Naive thymus-derived CD8-positive, alpha-beta T cell (primary cell): Measurements from ENCODE around the gene TSC22D1. TPM values are rescaled to one million over a fixed set of nuclear protein-coding genes. Genes with fewer than 3 reads are reported as not detected.
"Not testable (repeated sequence)": the region's sequence is repeated elsewhere in the genome, so short reads cannot be mapped to it uniquely, and the experiment has no call there.

Experiments
- ATAC-seq, 2 donors: fragments of 150-1000 bp; cut with Tn5 transposase in 1 of 2; sonication (Bioruptor Pico), chemical (Tn5 transposase) in 1 of 2; 1 replicate in 1 of 2; 2 replicates in 1 of 2; pipeline ENCODE4 v1.10.0; 2021; ENCODE audit warnings: mild to moderate bottlenecking in 2 of 2, moderate library complexity in 2 of 2
- POLR2A ChIA-PET: fragments of 350-600 bp; sonication (Branson Sonifier 250); formaldehyde crosslinking; loops from one replicate; lab custom pipeline; 2021; ENCODE audit warnings: antibody characterized with exemption; lab: Charles Lee
- DNase-seq, 10 donors: peaks; one replicate each; pipeline versions ENCODE4 v3.0.0 to v3.0.0-alpha.2; 2020 to 2022
- H3K27ac Mint-ChIP-seq, 10 donors: one replicate each; pipeline ENCODE4 v1.8.0; 2020 to 2022; ENCODE audit warnings: mild to moderate bottlenecking in 10 of 10, mixed read lengths in 10 of 10, moderate library complexity in 4 of 10, inconsistent platforms in 1 of 10
- H3K27me3 Mint-ChIP-seq, 5 donors: one replicate each; pipeline ENCODE4 v1.8.0; 2021 to 2022; ENCODE audit warnings: mixed read lengths in 5 of 5
- H3K36me3 Mint-ChIP-seq, 3 donors: one replicate each; pipeline ENCODE4 v1.8.0; 2020 to 2022; ENCODE audit warnings: mixed read lengths in 3 of 3, mild to moderate bottlenecking in 2 of 3, inconsistent platforms in 1 of 3
- H3K4me1 Mint-ChIP-seq, 4 donors: one replicate each; pipeline ENCODE4 v1.8.0; 2021 to 2022; ENCODE audit warnings: mixed read lengths in 4 of 4
- H3K4me3 Mint-ChIP-seq, 10 donors: one replicate each; pipeline ENCODE4 v1.8.0; 2020 to 2022; ENCODE audit warnings: mild to moderate bottlenecking in 10 of 10, mixed read lengths in 10 of 10, moderate library complexity in 6 of 10, inconsistent platforms in 1 of 10
- H3K9me3 Mint-ChIP-seq, 9 donors: one replicate each; pipeline ENCODE4 v1.8.0; 2020 to 2022; ENCODE audit warnings: mixed read lengths in 9 of 9, mild to moderate bottlenecking in 3 of 9, inconsistent platforms in 1 of 9, moderate library complexity in 1 of 9
- polyA plus RNA-seq, 3 donors: library from polyadenylated mRNA; unstranded; fragments of 300-500 nt; fragmentation: Illumina TruSeq; gene quantifications; one replicate each; pipeline ENCODE4 v1.2.3, GENCODE V29; 2021
- total RNA-seq, 8 experiments: library from RNA in 2 of 8; stranded (reverse) in 2 of 8; gene quantifications; one replicate each; pipeline ENCODE4 v1.2.3 and lab custom pipeline; 2021 to 2026

Gene TSC22D1
- total and polyA plus RNA-seq, 5 experiments from 2014 or later = 4.1 to 37.7 (median 9.5) TPM

- H3K9me3 Mint-ChIP-seq = no peaks in the 10 kb centered on the region
- peak overlapping the region in 1 of 10 donors; percentile 83 for H3K27ac Mint-ChIP-seq
- POLR2A ChIA-PET = no interaction called here
- DNase-seq (no peak), ATAC-seq (no peak)
- H3K4me3 Mint-ChIP-seq = peak overlapping the region in 3 of 10 donors; percentile 7 to 26 (median 14)
- peaks cover 2 to 15% (median 12%) of the 10 kb centered on the region in 4 donors for H3K4me1 Mint-ChIP-seq
- no peaks in the 10 kb centered on the region for H3K27me3 Mint-ChIP-seq
- peaks cover 0 to 11% (median 0%) of the 10 kb centered on the region in 3 donors for H3K36me3 Mint-ChIP-seq
Measured at GRCh38 chr13:44458313-44458975, 117.7 kb downstream of the TSC22D1 start.

DNA sequence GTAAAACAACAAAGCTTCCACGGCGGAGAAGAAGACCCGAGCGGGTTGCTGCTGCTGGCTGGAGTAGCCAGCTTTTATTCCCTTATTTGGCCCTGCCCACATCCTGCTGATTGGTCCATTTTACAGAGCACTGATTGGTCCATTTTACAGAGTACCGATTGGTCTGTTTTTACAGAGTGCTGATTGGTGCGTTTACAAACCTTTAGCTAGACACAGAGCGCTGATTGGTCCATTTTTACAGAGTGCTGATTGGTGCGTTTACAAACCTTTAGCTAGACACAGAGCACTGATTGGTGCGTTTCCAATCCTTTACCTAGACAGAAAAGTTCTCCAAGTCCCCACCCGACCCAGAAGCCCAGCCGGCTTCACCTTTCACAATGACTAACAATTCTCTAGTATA, 119.9 kb downstream of the TSC22D1 start:
- DNase-seq, POLR2A ChIA-PET, H3K27me3 Mint-ChIP-seq, H3K4me3 Mint-ChIP-seq, H3K27ac Mint-ChIP-seq, H3K9me3 Mint-ChIP-seq, ATAC-seq: not testable (repeated sequence)
- Mint-ChIP-seq H3K36me3 (peaks cover 0 to 11% (median 2%) of the 10 kb centered on the region in 3 donors), H3K4me1 (peaks cover 3 to 15% (median 9%) of the 10 kb centered on the region in 4 donors)

DNA sequence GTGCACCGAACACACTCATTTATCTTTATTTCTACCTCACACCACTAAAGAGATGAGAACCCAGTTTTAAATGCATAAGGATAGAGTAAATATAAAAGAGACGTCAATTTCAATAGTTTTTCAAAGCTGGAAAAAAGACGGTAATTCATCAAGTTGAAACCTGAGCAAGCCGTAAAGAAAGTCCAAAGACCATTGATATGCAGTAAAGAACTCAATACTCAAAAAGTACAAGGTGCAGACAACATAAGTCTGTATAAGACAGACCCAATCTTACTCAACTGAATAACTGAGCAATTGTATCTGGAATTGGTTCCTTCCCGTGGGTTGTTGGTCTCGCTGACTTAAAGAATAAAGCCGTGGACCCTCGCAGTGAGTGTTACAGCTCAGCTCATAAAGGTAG, 120.4 kb downstream of the TSC22D1 start:
- Mint-ChIP-seq H3K27ac (no peak overlapping the region), H3K4me1 (peaks cover 5 to 15% (median 8%) of the 10 kb centered on the region in 4 donors), H3K9me3 (no peaks in the 10 kb centered on the region), H3K27me3 (no peaks in the 10 kb centered on the region), H3K4me3 (no peak overlapping the region), H3K36me3 (peaks cover 0 to 11% (median 3%) of the 10 kb centered on the region in 3 donors)
- ATAC-seq (no peak), DNase-seq (no peak)
- POLR2A ChIA-PET = no interaction called here

DNA sequence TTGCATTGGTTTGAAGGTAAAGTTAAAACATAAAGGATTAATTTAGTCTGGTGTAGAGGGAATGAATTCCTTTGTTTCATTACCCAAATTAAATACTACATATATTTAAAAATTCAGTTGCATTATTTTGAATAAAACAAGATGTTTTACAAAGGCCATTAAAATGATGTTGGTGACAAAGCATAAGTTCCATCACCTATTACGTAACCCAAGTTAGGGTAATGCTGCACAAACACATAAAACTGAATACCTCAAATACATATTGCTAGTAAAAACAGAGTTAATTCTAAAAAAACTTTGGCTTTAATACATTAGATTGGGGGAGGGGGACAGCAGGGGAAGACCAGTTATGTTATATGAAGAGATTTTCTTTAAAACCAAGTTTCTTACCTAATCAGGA, 122.2 kb downstream of the TSC22D1 start:
- no peak overlapping the region for H3K4me3 Mint-ChIP-seq
- H3K9me3 Mint-ChIP-seq = no peaks in the 10 kb centered on the region
- ATAC-seq = no peak
- POLR2A ChIA-PET = no interaction called here
- DNase-seq = no peak
- H3K27me3 Mint-ChIP-seq = no peaks in the 10 kb centered on the region
- H3K27ac Mint-ChIP-seq = no peak overlapping the region
- H3K36me3 Mint-ChIP-seq = peaks cover 0 to 11% (median 3%) of the 10 kb centered on the region in 3 donors
- H3K4me1 Mint-ChIP-seq = peaks cover 6 to 13% (median 10%) of the 10 kb centered on the region in 4 donors

DNA sequence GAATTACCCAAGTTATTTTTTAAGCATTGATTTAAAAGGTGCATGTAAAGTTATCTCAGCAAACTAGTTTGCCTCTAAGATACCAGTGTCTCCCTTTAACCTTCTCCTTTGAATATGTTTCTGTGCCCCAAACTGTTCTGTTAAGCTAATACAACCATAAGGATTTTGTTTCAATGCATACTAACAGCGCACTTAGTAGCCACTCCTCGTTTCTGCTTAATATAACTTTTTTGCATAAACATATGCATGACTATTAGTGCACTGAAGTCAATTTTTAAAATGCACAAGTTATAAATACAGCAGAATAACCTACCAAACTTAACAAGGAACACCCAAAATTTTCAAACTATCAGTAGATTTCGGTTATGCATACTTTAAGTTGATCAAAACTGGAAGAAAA, 123.1 kb downstream of the TSC22D1 start:
- H3K27ac Mint-ChIP-seq = no peak overlapping the region
- H3K27me3 Mint-ChIP-seq = no peaks in the 10 kb centered on the region
- H3K4me1 Mint-ChIP-seq = peaks cover 4 to 13% (median 6%) of the 10 kb centered on the region in 4 donors
- DNase-seq (no peak), ATAC-seq (no peak)
- peaks cover 0 to 8% (median 3%) of the 10 kb centered on the region in 3 donors for H3K36me3 Mint-ChIP-seq
- POLR2A ChIA-PET = no interaction called here
- H3K9me3 Mint-ChIP-seq = no peaks in the 10 kb centered on the region
- H3K4me3 Mint-ChIP-seq = no peak overlapping the region

GRCh38 chr13:44452418-44452817, 123.7 kb downstream of the TSC22D1 start:
- Mint-ChIP-seq H3K27ac (no peak overlapping the region), H3K9me3 (no peaks in the 10 kb centered on the region), H3K36me3 (peaks cover 0 to 7% (median 3%) of the 10 kb centered on the region in 3 donors), H3K4me1 (peaks cover 0 to 11% (median 1%) of the 10 kb centered on the region in 4 donors), H3K4me3 (no peak overlapping the region), H3K27me3 (no peaks in the 10 kb centered on the region)
- no peak for ATAC-seq
- DNase-seq = no peak
- POLR2A ChIA-PET = no interaction called here

GRCh38 chr13:44451651-44452050, 124.5 kb downstream of the TSC22D1 start:
- peaks cover 0 to 11% (median 0%) of the 10 kb centered on the region in 4 donors for H3K4me1 Mint-ChIP-seq
- POLR2A ChIA-PET = no interaction called here
- H3K36me3 Mint-ChIP-seq = peaks cover 0 to 6% (median 3%) of the 10 kb centered on the region in 3 donors
- no peak overlapping the region for H3K27ac Mint-ChIP-seq
- DNase-seq = no peak
- H3K4me3 Mint-ChIP-seq = no peak overlapping the region
- ATAC-seq = no peak
- no peaks in the 10 kb centered on the region for H3K27me3 Mint-ChIP-seq
- H3K9me3 Mint-ChIP-seq = no peaks in the 10 kb centered on the region

DNA sequence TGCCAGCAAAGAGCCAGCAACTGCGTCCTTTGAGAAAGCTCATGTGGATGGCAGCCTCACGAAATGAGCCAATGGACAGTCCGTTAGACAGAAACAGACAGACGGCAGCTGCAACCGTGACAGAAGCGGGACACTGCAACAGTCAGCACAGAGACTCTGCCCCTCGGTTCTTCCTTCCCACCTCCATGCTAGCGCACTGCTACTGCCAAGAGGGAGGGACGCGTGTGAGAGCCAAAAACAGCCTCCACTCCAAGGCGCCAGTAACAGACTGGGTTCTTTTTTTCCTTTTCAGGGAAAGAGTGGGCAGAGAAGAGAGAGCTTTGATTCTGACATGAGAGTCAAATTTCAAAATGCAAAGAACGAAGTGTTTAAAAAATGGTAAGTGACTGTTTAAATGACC, 125.0 kb downstream of the TSC22D1 start:
- H3K9me3 Mint-ChIP-seq = no peaks in the 10 kb centered on the region
- peaks cover 0 to 3% (median 2%) of the 10 kb centered on the region in 3 donors for H3K36me3 Mint-ChIP-seq
- no peak for DNase-seq
- POLR2A ChIA-PET = no interaction called here
- H3K4me3 Mint-ChIP-seq = no peak overlapping the region
- H3K27ac Mint-ChIP-seq = peak overlapping the region in 1 of 10 donors; percentile 43
- no peaks in the 10 kb centered on the region for H3K27me3 Mint-ChIP-seq
- H3K4me1 Mint-ChIP-seq = peaks cover 0 to 11% (median 0%) of the 10 kb centered on the region in 4 donors
- no peak for ATAC-seq

GRCh38 chr13:44449999-44450821, 125.9 kb downstream of the TSC22D1 start:
- H3K27ac Mint-ChIP-seq = peak overlapping the region in 3 of 10 donors; percentile 22 to 39 (median 25)
- peaks cover 0 to 3% (median 0%) of the 10 kb centered on the region in 3 donors for H3K36me3 Mint-ChIP-seq
- POLR2A ChIA-PET = no interaction called here
- no peak for DNase-seq
- H3K9me3 Mint-ChIP-seq = no peaks in the 10 kb centered on the region
- H3K4me1 Mint-ChIP-seq = peaks cover 0 to 11% (median 0%) of the 10 kb centered on the region in 4 donors
- no peak for ATAC-seq
- no peak overlapping the region for H3K4me3 Mint-ChIP-seq
- H3K27me3 Mint-ChIP-seq = no peaks in the 10 kb centered on the region

DNA sequence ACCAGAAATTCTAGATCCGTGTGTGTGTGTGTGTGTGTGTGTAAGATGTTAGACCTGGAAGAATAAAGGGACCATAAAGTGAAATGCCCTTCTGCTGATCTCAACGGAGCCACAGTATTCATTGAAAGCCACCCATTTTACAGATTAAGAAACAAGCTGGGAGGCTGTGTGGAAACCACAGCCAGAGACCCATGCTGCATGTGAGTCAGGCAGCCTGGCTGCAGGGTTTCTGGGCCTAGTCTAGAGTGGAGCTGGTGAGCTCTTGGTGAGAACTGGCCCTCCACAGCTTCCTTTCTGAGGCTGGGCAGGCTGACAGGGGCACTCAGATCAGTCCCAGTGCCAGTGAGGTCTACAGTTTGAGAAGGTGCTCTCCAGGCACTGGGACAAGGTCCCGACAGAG, 127.3 kb downstream of the TSC22D1 start:
- DNase-seq (no peak), ATAC-seq (no peak)
- Mint-ChIP-seq H3K27ac (peak overlapping the region in 4 of 10 donors; percentile 20 to 45 (median 35)), H3K36me3 (peaks cover 0 to 3% (median 0%) of the 10 kb centered on the region in 3 donors), H3K9me3 (peaks cover 0 to 2% (median 0%) of the 10 kb centered on the region in 9 donors), H3K27me3 (no peaks in the 10 kb centered on the region), H3K4me1 (peaks cover 0 to 11% (median 0%) of the 10 kb centered on the region in 4 donors), H3K4me3 (no peak overlapping the region)
- POLR2A ChIA-PET = no interaction called here

DNA sequence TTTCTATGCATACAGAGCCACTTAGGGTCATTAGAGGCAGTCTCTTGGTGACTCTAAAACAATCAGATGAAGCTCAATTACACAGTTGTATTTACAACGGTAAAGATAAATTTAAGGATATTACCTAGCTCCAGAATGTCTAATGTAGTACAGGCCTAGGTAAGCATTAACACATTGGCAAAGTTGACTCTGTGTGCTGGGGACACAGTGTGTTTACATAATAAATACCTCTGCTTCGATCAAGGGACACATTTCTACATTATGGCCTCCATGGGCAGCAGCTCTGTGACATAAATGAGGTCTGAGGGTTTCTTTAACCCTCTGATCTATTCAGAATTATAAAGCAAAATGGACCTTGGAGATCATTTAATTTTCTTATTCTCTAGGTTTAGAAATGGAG, 127.8 kb downstream of the TSC22D1 start:
- ATAC-seq (no peak), DNase-seq (no peak)
- POLR2A ChIA-PET = no interaction called here
- Mint-ChIP-seq H3K9me3 (peaks cover 0 to 2% (median 0%) of the 10 kb centered on the region in 9 donors), H3K27me3 (no peaks in the 10 kb centered on the region), H3K4me3 (no peak overlapping the region), H3K27ac (peak overlapping the region in 1 of 10 donors; percentile 43), H3K36me3 (peaks cover 0 to 3% (median 0%) of the 10 kb centered on the region in 3 donors), H3K4me1 (peaks cover 0 to 11% (median 0%) of the 10 kb centered on the region in 4 donors)

DNA sequence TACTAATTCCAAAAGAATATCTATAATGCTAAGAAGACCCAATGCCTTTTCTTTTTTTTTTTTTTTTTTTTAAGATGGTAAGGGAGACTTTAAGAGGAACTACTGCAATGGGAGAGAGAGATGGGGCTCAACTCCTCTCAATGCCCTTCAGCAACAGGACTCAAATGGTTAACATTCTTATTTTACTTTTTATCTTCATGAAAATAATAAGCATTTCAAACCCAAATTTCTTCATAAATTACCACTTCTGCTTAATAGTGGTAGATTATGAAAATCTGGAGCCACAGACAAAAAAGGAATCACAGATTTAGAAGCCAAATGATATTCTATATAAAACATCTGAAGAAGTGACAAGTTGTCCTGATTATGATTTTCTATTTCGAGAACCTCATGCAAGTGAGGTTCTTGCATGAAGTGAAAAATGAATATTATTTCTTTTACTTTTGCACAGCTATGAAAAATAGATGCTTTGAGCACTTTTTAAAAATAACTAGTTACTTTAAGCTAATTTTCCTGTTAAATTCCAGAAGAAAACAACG, 128.3 kb downstream of the TSC22D1 start:
- ATAC-seq (no peak), DNase-seq (no peak)
- Mint-ChIP-seq H3K4me3 (no peak overlapping the region), H3K9me3 (peaks cover 0 to 2% (median 0%) of the 10 kb centered on the region in 9 donors), H3K4me1 (peaks cover 0 to 11% (median 0%) of the 10 kb centered on the region in 4 donors), H3K27ac (no peak overlapping the region), H3K36me3 (peaks cover 0 to 3% (median 0%) of the 10 kb centered on the region in 3 donors), H3K27me3 (no peaks in the 10 kb centered on the region)
- POLR2A ChIA-PET = no interaction called here
